ENCODE results near the gene CREG2. TPM values are rescaled to one million over a fixed set of nuclear protein-coding genes. Genes with fewer than 3 reads are reported as not detected.

The CREG2 gene
- polyA plus RNA-seq, 1 donor from 2014 or later = 1.2 TPM

GRCh38 chr2:101374821-101375561 is 12.3 kb downstream of the CREG2 start:
- H3K9me2 ChIP-seq (ENCODE audit: insufficient read depth, low read length) = no peaks in the 10 kb centered on the region
- no peaks in the 10 kb centered on the region for H3K27me3 ChIP-seq (ENCODE audit: insufficient read depth, low read depth, low read length)
- no peaks in the 10 kb centered on the region for H3K36me3 ChIP-seq (ENCODE audit: insufficient read depth, low read length)
- H3K4me3 ChIP-seq (ENCODE audit: low read length) = no peak overlapping the region
- H2AFZ ChIP-seq (ENCODE audit: low read depth, low read length) = no peak overlapping the region
- H3K79me2 ChIP-seq (replicated peaks; ENCODE audit: insufficient read depth, low read length) = no peaks in the 10 kb centered on the region
- H3K9me3 ChIP-seq (ENCODE audit: low read length) = no peaks in the 10 kb centered on the region
- TF ChIP-seq EP300 (conservative IDR thresholded peaks at IDR 0.05; ENCODE audit: poor library complexity, severe bottlenecking) (no peak), EZH2 (IDR thresholded peaks at IDR 0.05; ENCODE audit: borderline replicate concordance, insufficient read depth, low read length, poor library complexity, severe bottlenecking) (no peak), CTCF (IDR thresholded peaks at IDR 0.05; ENCODE audit: poor library complexity, severe bottlenecking) (no peak), POLR2AphosphoS5 (IDR thresholded peaks at IDR 0.05) (no peak)
- no peak overlapping the region for H3K27ac ChIP-seq (ENCODE audit: low read length)
- no peak overlapping the region for H3K9ac ChIP-seq (ENCODE audit: low read length)
- H3K4me2 ChIP-seq (ENCODE audit: low read length) = no peak overlapping the region
- no peaks in the 10 kb centered on the region for H3F3A ChIP-seq (ENCODE audit: insufficient read depth, low read length, poor library complexity, severe bottlenecking)
- no peaks in the 10 kb centered on the region for H4K20me1 ChIP-seq (ENCODE audit: insufficient read depth)

GRCh38 chr2:101372792-101373191 is 14.5 kb downstream of the CREG2 start:
- Histone ChIP-seq H3K9me2 (ENCODE audit: insufficient read depth, low read length) (no peaks in the 10 kb centered on the region), H3K27ac (ENCODE audit: low read length) (no peak overlapping the region), H3K4me2 (ENCODE audit: low read length) (no peak overlapping the region), H4K20me1 (ENCODE audit: insufficient read depth) (no peaks in the 10 kb centered on the region), H3K4me3 (ENCODE audit: low read length) (no peak overlapping the region), H3K27me3 (ENCODE audit: insufficient read depth, low read depth, low read length) (no peaks in the 10 kb centered on the region), H3K79me2 (replicated peaks; ENCODE audit: insufficient read depth, low read length) (no peaks in the 10 kb centered on the region), H2AFZ (ENCODE audit: low read depth, low read length) (no peak overlapping the region), H3F3A (ENCODE audit: insufficient read depth, low read length, poor library complexity, severe bottlenecking) (no peaks in the 10 kb centered on the region), H3K36me3 (ENCODE audit: insufficient read depth, low read length) (no peaks in the 10 kb centered on the region), H3K9me3 (ENCODE audit: low read length) (no peaks in the 10 kb centered on the region), H3K9ac (ENCODE audit: low read length) (no peak overlapping the region)
- TF ChIP-seq MXI1 (conservative IDR thresholded peaks at IDR 0.05; ENCODE audit: poor library complexity, severe bottlenecking) (no peak), EP300 (conservative IDR thresholded peaks at IDR 0.05; ENCODE audit: poor library complexity, severe bottlenecking) (no peak), REST (IDR thresholded peaks at IDR 0.05; ENCODE audit: borderline replicate concordance) (no peak), CTCF (IDR thresholded peaks at IDR 0.05; ENCODE audit: poor library complexity, severe bottlenecking) (no peak), TAF1 (IDR thresholded peaks at IDR 0.05; ENCODE audit: low read depth) (no peak), SMC3 (conservative IDR thresholded peaks at IDR 0.05; ENCODE audit: poor library complexity) (no peak)

All from neural cell (in vitro differentiated cells).